HL-60/S4 treated with retinoic acid at 250 ng/mL for 4 days and 3 days (cell line): ENCODE data around the gene ST8SIA5.

Source experiments
- in situ Hi-C: fragments of 300-500 bp; cut with MboI; formaldehyde crosslinking; loops from 2 replicates; pipeline ENCODE4 v1.7.0; 2022; ENCODE audit warnings: low sequenced_read_pairs

Gene ST8SIA5

GRCh38 chr18:46632401-46633071, 124.3 kb downstream of the ST8SIA5 start:
- in situ Hi-C loops = no loop called here

GRCh38 chr18:46630991-46631390, 125.9 kb downstream of the ST8SIA5 start:
- in situ Hi-C loops = no loop called here

GRCh38 chr18:46630160-46630559, 126.7 kb downstream of the ST8SIA5 start:
- in situ Hi-C loops = no loop called here

- in situ Hi-C loops = no loop called here
Observed at GRCh38 chr18:46629361-46629760, 127.5 kb downstream of the ST8SIA5 start.

GRCh38 chr18:46628206-46628605, 128.6 kb downstream of the ST8SIA5 start:
- in situ Hi-C loops = no loop called here

- in situ Hi-C loops = no loop called here
Observed at GRCh38 chr18:46627136-46627535, 129.7 kb downstream of the ST8SIA5 start.

- in situ Hi-C loops = no loop called here
Observed at GRCh38 chr18:46625069-46625468, 131.8 kb downstream of the ST8SIA5 start.

- in situ Hi-C loops = no loop called here
Observed at GRCh38 chr18:46624127-46624526, 132.7 kb downstream of the ST8SIA5 start.

GRCh38 chr18:46623541-46623940, 133.3 kb downstream of the ST8SIA5 start:
- in situ Hi-C loops = no loop called here

GRCh38 chr18:46622999-46623398, 133.9 kb downstream of the ST8SIA5 start:
- in situ Hi-C loops = no loop called here

GRCh38 chr18:46622451-46622850, 134.4 kb downstream of the ST8SIA5 start:
- in situ Hi-C loops = no loop called here

GRCh38 chr18:46621871-46622270, 135.0 kb downstream of the ST8SIA5 start:
- in situ Hi-C loops = no loop called here

- in situ Hi-C loops = no loop called here
Observed at GRCh38 chr18:46621111-46621766, 135.6 kb downstream of the ST8SIA5 start.

GRCh38 chr18:46619559-46619958, 137.3 kb downstream of the ST8SIA5 start:
- in situ Hi-C loops = no loop called here
